H1 (cell line): Measurements from ENCODE around the gene KLHL30. TPM values are rescaled to one million over a fixed set of nuclear protein-coding genes. Genes with fewer than 3 reads are reported as not detected.
A peak's percentile ranks its signal among the peaks of the same experiment; 100 is the strongest.

ENCODE experiments used
- CTCF ChIA-PET: fragments of 300-600 bp; sonication (Branson Sonifier 250); formaldehyde crosslinking; loops from one replicate; lab custom pipeline; 2021; ENCODE audit not compliant: partially characterized antibody; lab: Charles Lee
- POLR2A ChIA-PET: fragments of 300-600 bp; sonication (Branson Sonifier 250); formaldehyde crosslinking; loops from one replicate; lab custom pipeline; 2021; ENCODE audit warnings: inconsistent platforms; ENCODE audit not compliant: partially characterized antibody; lab: Charles Lee
- DNase-seq, 2 experiments: peaks; one replicate each; pipeline versions ENCODE4 v3.0.0 to v3.0.0-alpha.2; 2010 to 2022; ENCODE audit warnings: low spot score in 2 of 2, low read depth in 1 of 2, mixed read lengths in 1 of 2
- FAIRE-seq: peaks from 2 replicates; lab custom pipeline; 2011; peaks lifted over from hg19 to GRCh38; lab: Jason Lieb, UNC
- H2AFZ ChIP-seq: 2 replicates; pipeline ENCODE4 v1.8.1; 2012; ENCODE audit warnings: low read length, inconsistent platforms
- H2AK5ac ChIP-seq: 2 replicates; pipeline ENCODE4 v1.6.1; 2013; ENCODE audit warnings: low read depth, low read length
- H2BK120ac ChIP-seq: replicated peaks from 2 replicates; pipeline ENCODE3; 2013; ENCODE audit warnings: low read depth, low read length, inconsistent platforms
- H2BK12ac ChIP-seq: 2 replicates; pipeline ENCODE4 v1.6.1; 2013; ENCODE audit warnings: low read depth, low read length
- H2BK15ac ChIP-seq: 2 replicates; pipeline ENCODE4 v1.6.1; 2013; ENCODE audit warnings: low read length
- H2BK20ac ChIP-seq: 2 replicates; pipeline ENCODE4 v1.6.1; 2013; ENCODE audit warnings: low read length
- H2BK5ac ChIP-seq: 2 replicates; pipeline ENCODE4 v1.6.1; 2013; ENCODE audit warnings: low read depth, low read length
- H3K14ac ChIP-seq: 2 replicates; pipeline ENCODE4 v1.6.1; 2013; ENCODE audit warnings: inconsistent platforms; ENCODE audit not compliant: insufficient read length
- H3K18ac ChIP-seq: 2 replicates; pipeline ENCODE4 v1.6.1; 2013; ENCODE audit warnings: low read length; ENCODE audit errors: extremely low read depth
- H3K23ac ChIP-seq: 2 replicates; pipeline ENCODE4 v1.6.1; 2013; ENCODE audit warnings: inconsistent platforms; ENCODE audit not compliant: insufficient read length
- H3K23me2 ChIP-seq: 2 replicates; pipeline ENCODE4 v1.6.1; 2013; ENCODE audit warnings: low read depth, low read length
- H3K27ac ChIP-seq: 2 replicates; pipeline ENCODE4 v1.6.1; 2011; ENCODE audit warnings: low read depth, low read length, inconsistent platforms
- H3K27me3 ChIP-seq, 4 experiments: replicated peaks in 1 of 4; 1 replicate in 1 of 4; 2 replicates in 3 of 4; pipeline versions ENCODE4 v1.6.1 to v1.8.1; 2011 to 2013; ENCODE audit warnings: low read length in 3 of 4, mild to moderate bottlenecking in 3 of 4, inconsistent platforms in 2 of 4, mixed read lengths in 2 of 4, moderate library complexity in 1 of 4; ENCODE audit not compliant: control insufficient read depth in 3 of 4, insufficient read depth in 3 of 4; ENCODE audit errors: extremely low read depth in 1 of 4
- H3K36me3 ChIP-seq, 4 experiments: 2 replicates each; pipeline versions ENCODE4 v1.6.1 to v1.8.1; 2011 to 2013; ENCODE audit warnings: mild to moderate bottlenecking in 4 of 4, low read length in 3 of 4, moderate library complexity in 2 of 4, control low read depth in 1 of 4, inconsistent platforms in 1 of 4; ENCODE audit not compliant: insufficient read depth in 4 of 4, control insufficient read depth in 2 of 4
- H3K4ac ChIP-seq: replicated peaks from 2 replicates; pipeline ENCODE3; 2013; ENCODE audit warnings: low read length, low read depth, mixed read lengths, inconsistent platforms; ENCODE audit not compliant: insufficient read length
- H3K4me1 ChIP-seq, 4 experiments: replicated peaks in 1 of 4; 1 replicate in 1 of 4; 2 replicates in 3 of 4; pipeline versions ENCODE4 v1.6.1 to v1.8.1; 2011 to 2013; ENCODE audit warnings: low read length in 3 of 4, inconsistent platforms in 2 of 4, mixed read lengths in 1 of 4; ENCODE audit not compliant: insufficient read depth in 4 of 4, control insufficient read depth in 3 of 4
- H3K4me2 ChIP-seq, 2 experiments: 2 replicates each; pipeline versions ENCODE4 v1.6.1 to v1.8.1; 2011 to 2013; ENCODE audit warnings: low read depth in 2 of 2, low read length in 2 of 2, control low read depth in 1 of 2, inconsistent platforms in 1 of 2, mild to moderate bottlenecking in 1 of 2; ENCODE audit not compliant: insufficient read depth in 1 of 2
- H3K4me3 ChIP-seq, 4 experiments: fragments of 200-600, 300-600 bp in 1 of 4; sonication (generic), shearing (Covaris generic), sonication (Bioruptor Twin) in 1 of 4; 2 replicates each; pipeline versions ENCODE4 v1.5.1 to v1.8.1; 2011 to 2016; ENCODE audit warnings: low read length in 4 of 4, low read depth in 3 of 4, control low read depth in 2 of 4, inconsistent platforms in 2 of 4, mild to moderate bottlenecking in 2 of 4, mixed read lengths in 1 of 4, moderate library complexity in 1 of 4; ENCODE audit not compliant: insufficient read depth in 2 of 4; ENCODE audit errors: extremely low read depth in 1 of 4
- H3K56ac ChIP-seq: replicated peaks from 2 replicates; pipeline ENCODE3; 2013; ENCODE audit warnings: low read depth, mild to moderate bottlenecking, mixed read lengths, low read length, inconsistent platforms; ENCODE audit not compliant: insufficient read length
- H3K79me1 ChIP-seq: 2 replicates; pipeline ENCODE4 v1.6.1; 2013; ENCODE audit warnings: low read depth, low read length, control low read depth
- H3K79me2 ChIP-seq, 2 experiments: 2 replicates each; pipeline versions ENCODE4 v1.6.1 to v1.8.1; 2012 to 2013; ENCODE audit warnings: low read length in 2 of 2, mild to moderate bottlenecking in 2 of 2, inconsistent platforms in 1 of 2; ENCODE audit not compliant: insufficient read depth in 2 of 2, control insufficient read depth in 1 of 2
- H3K9ac ChIP-seq, 4 experiments: replicated peaks in 1 of 4; 1 replicate in 1 of 4; 2 replicates in 3 of 4; pipeline versions ENCODE4 v1.6.1 to v1.8.1; 2011 to 2013; ENCODE audit warnings: low read depth in 3 of 4, low read length in 3 of 4, control low read depth in 2 of 4, mild to moderate bottlenecking in 2 of 4, moderate library complexity in 2 of 4, inconsistent platforms in 1 of 4; ENCODE audit errors: extremely low read depth in 1 of 4
- H3K9me3 ChIP-seq, 2 experiments: 2 replicates each; pipeline versions ENCODE4 v1.6.1 to v1.8.1; 2012 to 2013; ENCODE audit warnings: mild to moderate bottlenecking in 2 of 2, moderate library complexity in 2 of 2, control low read depth in 1 of 2, inconsistent platforms in 1 of 2, low read depth in 1 of 2, low read length in 1 of 2, mixed read lengths in 1 of 2; ENCODE audit not compliant: insufficient read depth in 2 of 2
- H4K20me1 ChIP-seq, 2 experiments: replicated peaks in 1 of 2; 2 replicates each; pipeline versions ENCODE3 to v1.8.1; 2011 to 2013; ENCODE audit warnings: inconsistent platforms in 2 of 2, low read length in 2 of 2, mild to moderate bottlenecking in 1 of 2; ENCODE audit not compliant: insufficient read depth in 2 of 2, control insufficient read depth in 1 of 2
- H4K5ac ChIP-seq: 2 replicates; pipeline ENCODE4 v1.6.1; 2013; ENCODE audit warnings: low read length, low read depth, mixed read lengths, inconsistent platforms; ENCODE audit not compliant: insufficient read length
- H4K8ac ChIP-seq: 2 replicates; pipeline ENCODE4 v1.8.0; 2013; ENCODE audit warnings: mild to moderate bottlenecking, moderate library complexity, low read length, inconsistent platforms; ENCODE audit not compliant: insufficient read depth; ENCODE audit errors: extremely low read depth
- H4K91ac ChIP-seq: replicated peaks from 2 replicates; pipeline ENCODE3; 2013; ENCODE audit warnings: low read length, mixed read lengths, inconsistent platforms; ENCODE audit not compliant: insufficient read length
- ASH2L ChIP-seq: fragments of 200-600, 300-600 bp; sonication (generic); IDR thresholded peaks from one replicate; pipeline ENCODE4 v1.7.1; 2017; ENCODE audit warnings: low read length
- GABPA ChIP-seq: IDR thresholded peaks from 2 replicates; pipeline ENCODE4 v1.6.1; 2011; ENCODE audit warnings: mild to moderate bottlenecking, low read length, moderate library complexity, borderline replicate concordance; ENCODE audit not compliant: insufficient read depth
- WGBS, 2 experiments: shearing (Covaris generic) in 1 of 2; methylation state at CpG; one replicate each; pipeline versions ENCODE4 v1.1.6 to v1.1.7; 2013 to 2015; ENCODE audit warnings: low lambda C conversion rate in 2 of 2, mixed read lengths in 2 of 2, inconsistent platforms in 1 of 2, low coverage in 1 of 2, missing lambda C conversion rate in 1 of 2; ENCODE audit not compliant: insufficient replicate concordance in 2 of 2, insufficient coverage in 1 of 2, insufficient read length in 1 of 2; ENCODE audit errors: extremely low coverage in 1 of 2, missing lambda C conversion rate in 1 of 2; 5-methylcytosine and 5-hydroxymethylcytosine counted together
- long read RNA-seq, 2 experiments: library from RNA in 1 of 2; library from capped mRNA in 1 of 2; stranded (forward); transcript quantifications; one replicate each; pipeline ENCODE4 v2.0.0, GENCODE V29; 2021; ENCODE audit warnings: inconsistent platforms in 1 of 2
- polyA minus RNA-seq, 3 experiments: library from RNA; depleted of rRNA, polyadenylated mRNA; stranded (reverse); fragments of >200 nt; gene quantifications; 1 replicate in 2 of 3; 2 replicates in 1 of 3; pipeline ENCODE4 v1.2.3, GENCODE V29; 2011
- polyA plus RNA-seq, 7 experiments: library from polyadenylated mRNA; depleted of rRNA in 3 of 7; stranded (reverse) in 5 of 7; unstranded in 2 of 7; fragments of >200 nt in 5 of 7; fragments of 200-250 nt in 2 of 7; gene quantifications; 1 replicate in 5 of 7; 2 replicates in 1 of 7; 4 replicates in 1 of 7; pipeline versions ENCODE4 v1.2.1 to v1.2.3, GENCODE V29; 2011 to 2013; ENCODE audit warnings: missing spikeins in 2 of 7, mixed read lengths in 2 of 7
- total RNA-seq: library from RNA; stranded (reverse); fragmentation: NEBNext Ultra II Directional; extraction: Animal tissue kit (Norgen Biotek cat#: 25700); gene quantifications from 2 replicates; pipeline ENCODE4 v1.2.1, GENCODE V29; 2021
- TF ChIP-seq, protein P1 (sequence below), 3 experiments: IDR thresholded peaks; 1 replicate in 2 of 3; 2 replicates in 1 of 3; pipeline versions ENCODE4 v1.5.1 to v1.6.1; 2011; ENCODE audit warnings: low read length in 3 of 3, mild to moderate bottlenecking in 3 of 3, inconsistent platforms in 2 of 3, low read depth in 1 of 3, moderate library complexity in 1 of 3; ENCODE audit not compliant: insufficient read depth in 1 of 3; ENCODE audit errors: control extremely low read depth in 1 of 3

The KLHL30 gene, protein sequence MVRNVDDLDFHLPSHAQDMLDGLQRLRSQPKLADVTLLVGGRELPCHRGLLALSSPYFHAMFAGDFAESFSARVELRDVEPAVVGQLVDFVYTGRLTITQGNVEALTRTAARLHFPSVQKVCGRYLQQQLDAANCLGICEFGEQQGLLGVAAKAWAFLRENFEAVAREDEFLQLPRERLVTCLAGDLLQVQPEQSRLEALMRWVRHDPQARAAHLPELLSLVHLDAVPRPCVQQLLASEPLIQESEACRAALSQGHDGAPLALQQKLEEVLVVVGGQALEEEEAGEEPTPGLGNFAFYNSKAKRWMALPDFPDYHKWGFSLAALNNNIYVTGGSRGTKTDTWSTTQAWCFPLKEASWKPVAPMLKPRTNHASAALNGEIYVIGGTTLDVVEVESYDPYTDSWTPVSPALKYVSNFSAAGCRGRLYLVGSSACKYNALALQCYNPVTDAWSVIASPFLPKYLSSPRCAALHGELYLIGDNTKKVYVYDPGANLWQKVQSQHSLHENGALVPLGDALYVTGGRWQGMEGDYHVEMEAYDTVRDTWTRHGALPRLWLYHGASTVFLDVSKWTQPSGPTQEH
- total RNA-seq (0.08 TPM in 1 of 2 replicates, not detected in the other), polyA plus RNA-seq (2011; rRNA removed) (0.03 TPM in 1 of 2 replicates, not detected in the other), polyA minus RNA-seq (2011; rRNA and poly(A)+ RNA removed) (not detected in 2 replicates)
- 0.01 TPM for polyA plus RNA-seq (2011; cell fraction: cytosol; rRNA removed)
- polyA plus RNA-seq (2011; cell fraction: nucleus; rRNA removed), result 0.07 TPM
- not detected in 4 replicates for polyA plus RNA-seq (2012, experiment 1 of 2)
- polyA plus RNA-seq (2012, experiment 2 of 2), result not detected
- not detected for polyA plus RNA-seq (2013, experiment 1 of 2)
- not detected for polyA plus RNA-seq (2013, experiment 2 of 2)
- polyA minus RNA-seq (2011; cell fraction: cytosol; rRNA and poly(A)+ RNA removed), result not detected
- not detected for polyA minus RNA-seq (2011; cell fraction: nucleus; rRNA and poly(A)+ RNA removed)
- long read RNA-seq, experiment 1, result 0 reads
- long read RNA-seq, experiment 2, result 0 reads

GRCh38 chr2:238138331-238139195 lies at the start of gene KLHL30:
KLHL30 (plus strand) TSS chr2:238138668; CDS start chr2:238140755, 2,087 bp downstream.
- Histone ChIP-seq H2BK12ac (no peak within 1 kb of the TSS), H3K23ac (no peak within 1 kb of the TSS), H3K79me2 (no peaks in the 10 kb centered on the region), H3K4me3 (no peak within 1 kb of the TSS), H2AFZ (no peak within 1 kb of the TSS; the same call in 1 of the 2 replicates), H4K8ac (peak within 1 kb of the TSS; percentile 74), H2BK20ac (no peak within 1 kb of the TSS), H4K91ac (no peak within 1 kb of the TSS), H2BK120ac (no peak within 1 kb of the TSS), H3K14ac (no peak within 1 kb of the TSS), H3K4me1 (no peaks in the 10 kb centered on the region), H4K5ac (no peak within 1 kb of the TSS), H3K9me3 (no peaks in the 10 kb centered on the region), H3K4ac (peak within 1 kb of the TSS; percentile 38), H3K23me2 (no peaks in the 10 kb centered on the region), H3K36me3 (no peaks in the 10 kb centered on the region), H3K27me3 (no peaks in the 10 kb centered on the region), H3K9ac (no peak within 1 kb of the TSS), H2AK5ac (no peak within 1 kb of the TSS), H3K79me1 (no peaks in the 10 kb centered on the region), H3K27ac (no peak within 1 kb of the TSS), H3K56ac (no peak within 1 kb of the TSS), H3K18ac (no peak within 1 kb of the TSS), H4K20me1 (no peaks in the 10 kb centered on the region), H3K4me2 (no peak within 1 kb of the TSS), H2BK5ac (no peak within 1 kb of the TSS), H2BK15ac (0 out of 2 replicates have a peak within 1 kb of the TSS, but pooled peaks have one; percentile 5)
- POLR2A ChIA-PET, result interaction anchor here (0.9 to 1.7 kb wide), 4 partner anchors 8 to 39 kb away, joined by 3 to 5 read pairs (median 4); partner anchors contain the start of gene ESPNL
- 88% methylated on average over 16 of the region's 22 CpGs; no CpG with 5 or more reads in 1 of the 2 experiments for WGBS, 2 experiments
- DNase-seq, result no peak
- CTCF ChIA-PET, result interaction anchor here (0.6 to 7.1 kb wide), 42 partner anchors 9 to 650 kb away, joined by 3 to 72 read pairs (median 4); partner anchors contain the start of genes ERFE and SCLY
- no peak for FAIRE-seq
- TF ChIP-seq GABPA, result no peak
- TF ChIP-seq, protein P1, sequence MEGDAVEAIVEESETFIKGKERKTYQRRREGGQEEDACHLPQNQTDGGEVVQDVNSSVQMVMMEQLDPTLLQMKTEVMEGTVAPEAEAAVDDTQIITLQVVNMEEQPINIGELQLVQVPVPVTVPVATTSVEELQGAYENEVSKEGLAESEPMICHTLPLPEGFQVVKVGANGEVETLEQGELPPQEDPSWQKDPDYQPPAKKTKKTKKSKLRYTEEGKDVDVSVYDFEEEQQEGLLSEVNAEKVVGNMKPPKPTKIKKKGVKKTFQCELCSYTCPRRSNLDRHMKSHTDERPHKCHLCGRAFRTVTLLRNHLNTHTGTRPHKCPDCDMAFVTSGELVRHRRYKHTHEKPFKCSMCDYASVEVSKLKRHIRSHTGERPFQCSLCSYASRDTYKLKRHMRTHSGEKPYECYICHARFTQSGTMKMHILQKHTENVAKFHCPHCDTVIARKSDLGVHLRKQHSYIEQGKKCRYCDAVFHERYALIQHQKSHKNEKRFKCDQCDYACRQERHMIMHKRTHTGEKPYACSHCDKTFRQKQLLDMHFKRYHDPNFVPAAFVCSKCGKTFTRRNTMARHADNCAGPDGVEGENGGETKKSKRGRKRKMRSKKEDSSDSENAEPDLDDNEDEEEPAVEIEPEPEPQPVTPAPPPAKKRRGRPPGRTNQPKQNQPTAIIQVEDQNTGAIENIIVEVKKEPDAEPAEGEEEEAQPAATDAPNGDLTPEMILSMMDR (IDR thresholded peaks at IDR 0.05; ENCODE audit: control extremely low read depth in 1 of 3, insufficient read depth in 1 of 3, low read depth in 1 of 3, low read length in 3 of 3), result no peak
- TF ChIP-seq ASH2L, result no peak
